IMR-90 (cell line): ENCODE results near the gene B4GALNT2. TPM values are rescaled to one million over a fixed set of nuclear protein-coding genes. Genes with fewer than 3 reads are reported as not detected.
"Not testable (repeated sequence)": the region's sequence is repeated elsewhere in the genome, so short reads cannot be mapped to it uniquely, and the experiment has no call there.

Experiments used
- ATAC-seq: fragments of 200-7000 bp; cut with Tn5 transposase; 2 replicates; pipeline ENCODE4 v1.9.1; 2020; ENCODE audit warnings: low read depth, mild to moderate bottlenecking, moderate library complexity
- BruUV-seq: library from RNA; stranded (reverse); fragments of 400-500 nt; replicated peaks from 2 replicates; lab custom pipeline; 2021; lab: Mats Ljungman, UMichigan
- CTCF ChIA-PET: fragments of 300-600 bp; formaldehyde crosslinking; extraction: SDS; loops from one replicate; lab custom pipeline; 2021; ENCODE audit warnings: antibody characterized with exemption; lab: Yijun Ruan, JAX
- POLR2A ChIA-PET: fragments of 300-600 bp; sonication (Branson Sonifier 250); formaldehyde crosslinking; loops from one replicate; lab custom pipeline; 2022; ENCODE audit warnings: antibody characterized with exemption; ENCODE audit not compliant: unreplicated experiment; lab: Charles Lee
- DNase-seq: peaks from one replicate; pipeline ENCODE4 v3.0.0; 2013
- H2AFZ ChIP-seq: replicated peaks from 2 replicates; pipeline ENCODE3; 2013; ENCODE audit warnings: low read length, mild to moderate bottlenecking; ENCODE audit not compliant: poor library complexity
- H2AK5ac ChIP-seq: 2 replicates; pipeline ENCODE4 v1.6.1; 2013; ENCODE audit warnings: low read depth, low read length, inconsistent platforms
- H2AK9ac ChIP-seq: replicated peaks from 2 replicates; pipeline ENCODE3; 2013; ENCODE audit warnings: mild to moderate bottlenecking, low read depth, low read length, moderate library complexity; ENCODE audit not compliant: poor library complexity
- H2BK120ac ChIP-seq: 2 replicates; pipeline ENCODE4 v1.6.1; 2013; ENCODE audit warnings: low read depth, low read length, inconsistent platforms
- H2BK15ac ChIP-seq: 3 replicates; pipeline ENCODE4 v1.6.1; 2013; ENCODE audit warnings: low read depth, low read length, inconsistent platforms
- H2BK20ac ChIP-seq: 2 replicates; pipeline ENCODE4 v1.6.1; 2013; ENCODE audit warnings: low read depth, mild to moderate bottlenecking, inconsistent platforms, low read length, moderate library complexity
- H2BK5ac ChIP-seq: 2 replicates; pipeline ENCODE4 v1.6.1; 2013; ENCODE audit warnings: mild to moderate bottlenecking, low read depth, low read length, inconsistent platforms; ENCODE audit not compliant: poor library complexity, severe bottlenecking
- H3K14ac ChIP-seq: replicated peaks from 2 replicates; pipeline ENCODE4 v1.6.1; 2013; ENCODE audit warnings: low read depth, low read length, inconsistent platforms
- H3K18ac ChIP-seq: 2 replicates; pipeline ENCODE4 v1.6.1; 2013; ENCODE audit warnings: low read depth, low read length, control low read depth
- H3K23ac ChIP-seq: 2 replicates; pipeline ENCODE4 v1.6.1; 2013; ENCODE audit warnings: low read depth, low read length, inconsistent platforms
- H3K27ac ChIP-seq: 2 replicates; pipeline ENCODE4 v1.5.1; 2013; ENCODE audit warnings: mild to moderate bottlenecking, control low read depth, low read length; ENCODE audit not compliant: insufficient read depth
- H3K27me3 ChIP-seq: 2 replicates; pipeline ENCODE4 v1.6.1; 2013; ENCODE audit warnings: low read length; ENCODE audit not compliant: control insufficient read depth, insufficient read depth
- H3K36me3 ChIP-seq: 2 replicates; pipeline ENCODE4 v1.6.1; 2013; ENCODE audit warnings: low read length, mixed read lengths; ENCODE audit not compliant: control insufficient read depth, insufficient read depth
- H3K4ac ChIP-seq: 2 replicates; pipeline ENCODE4 v1.6.1; 2013; ENCODE audit warnings: low read depth, low read length, inconsistent platforms
- H3K4me1 ChIP-seq: 2 replicates; pipeline ENCODE4 v1.6.1; 2013; ENCODE audit warnings: low read length, mixed read lengths; ENCODE audit not compliant: control insufficient read depth, insufficient read depth
- H3K4me2 ChIP-seq: 2 replicates; pipeline ENCODE4 v1.6.1; 2013; ENCODE audit warnings: low read depth, mild to moderate bottlenecking, control low read depth, low read length, moderate library complexity
- H3K4me3 ChIP-seq: 2 replicates; pipeline ENCODE4 v1.5.1; 2013; ENCODE audit warnings: low read depth, mild to moderate bottlenecking, control low read depth, low read length, moderate library complexity; ENCODE audit not compliant: insufficient read depth
- H3K56ac ChIP-seq: 2 replicates; pipeline ENCODE4 v1.6.1; 2013; ENCODE audit warnings: low read length, inconsistent platforms; ENCODE audit not compliant: insufficient read depth; ENCODE audit errors: extremely low read depth
- H3K79me1 ChIP-seq, 2 experiments: 2 replicates each; pipeline ENCODE4 v1.6.1; 2013; ENCODE audit warnings: low read length in 2 of 2, inconsistent platforms in 1 of 2, low read depth in 1 of 2
- H3K9ac ChIP-seq: 2 replicates; pipeline ENCODE4 v1.6.1; 2013; ENCODE audit warnings: low read depth, low read length, control low read depth
- H3K9me1 ChIP-seq: 2 replicates; pipeline ENCODE4 v1.6.1; 2013; ENCODE audit warnings: low read length, inconsistent platforms; ENCODE audit not compliant: insufficient read depth
- H3K9me3 ChIP-seq: 2 replicates; pipeline ENCODE4 v1.6.1; 2013; ENCODE audit warnings: low read length; ENCODE audit not compliant: control insufficient read depth, insufficient read depth
- H4K20me1 ChIP-seq: 2 replicates; pipeline ENCODE4 v1.6.1; 2013; ENCODE audit warnings: low read length, inconsistent platforms; ENCODE audit not compliant: insufficient read depth
- H4K5ac ChIP-seq: 2 replicates; pipeline ENCODE4 v1.6.1; 2013; ENCODE audit warnings: mild to moderate bottlenecking, low read depth, low read length, control low read depth
- H4K8ac ChIP-seq, 2 experiments: 2 replicates each; pipeline ENCODE4 v1.6.1; 2013; ENCODE audit warnings: low read depth in 2 of 2, low read length in 2 of 2, control low read depth in 1 of 2, inconsistent platforms in 1 of 2
- H4K91ac ChIP-seq: 2 replicates; pipeline ENCODE4 v1.6.1; 2013; ENCODE audit warnings: low read depth, low read length, inconsistent platforms; ENCODE audit not compliant: insufficient read depth
- BHLHE40 ChIP-seq: fragments of 150-350 bp; IDR thresholded peaks from 2 replicates; pipeline ENCODE4 v1.6.1; 2016; ENCODE audit warnings: mild to moderate bottlenecking, low read depth, low read length
- MAFK ChIP-seq: IDR thresholded peaks from 2 replicates; pipeline ENCODE4 v1.6.1; 2012; ENCODE audit warnings: low read depth, low read length, improper control_type of control experiment
- WGBS, 2 experiments: methylation state at CpG; one replicate each; pipeline versions ENCODE4 v1.1.5 to v1.1.7; 2013; ENCODE audit warnings: missing lambda C conversion rate in 2 of 2; ENCODE audit not compliant: insufficient read length in 1 of 2; ENCODE audit errors: extremely low coverage in 2 of 2; 5-methylcytosine and 5-hydroxymethylcytosine counted together
- dilution Hi-C: fragments of 300-500 bp; cut with HindIII; formaldehyde crosslinking; loops from one replicate; pipeline ENCODE4 v1.14.3; 2018; ENCODE audit warnings: low sequenced_read_pairs; ENCODE audit not compliant: unreplicated experiment
- in situ Hi-C: fragments of 300-500 bp; cut with MboI; formaldehyde crosslinking; loops from 3 replicates; pipeline ENCODE4 v1.14.3; 2019; ENCODE audit warnings: low sequenced_read_pairs, inconsistent platforms, mixed read lengths
- intact Hi-C: fragments of 100-400 bp; cut with micrococcal nuclease; formaldehyde crosslinking; loops from 2 replicates; pipeline ENCODE4 v1.10.0; 2022
- polyA plus RNA-seq, 3 experiments: library from polyadenylated mRNA; depleted of rRNA; stranded (reverse); fragments of >200 nt; gene quantifications; 2 replicates each; pipeline ENCODE4 v1.2.3, GENCODE V29; 2012; ENCODE audit warnings: low replicate concordance in 1 of 3
- total RNA-seq: library from RNA; depleted of rRNA; stranded (reverse); fragments of >200 nt; gene quantifications from 2 replicates; pipeline ENCODE4 v1.2.3, GENCODE V29; 2012

Gene B4GALNT2
- total and polyA plus RNA-seq, 2 of the 4 experiments (the other 2 are of a cell fraction), result not detected

DNA sequence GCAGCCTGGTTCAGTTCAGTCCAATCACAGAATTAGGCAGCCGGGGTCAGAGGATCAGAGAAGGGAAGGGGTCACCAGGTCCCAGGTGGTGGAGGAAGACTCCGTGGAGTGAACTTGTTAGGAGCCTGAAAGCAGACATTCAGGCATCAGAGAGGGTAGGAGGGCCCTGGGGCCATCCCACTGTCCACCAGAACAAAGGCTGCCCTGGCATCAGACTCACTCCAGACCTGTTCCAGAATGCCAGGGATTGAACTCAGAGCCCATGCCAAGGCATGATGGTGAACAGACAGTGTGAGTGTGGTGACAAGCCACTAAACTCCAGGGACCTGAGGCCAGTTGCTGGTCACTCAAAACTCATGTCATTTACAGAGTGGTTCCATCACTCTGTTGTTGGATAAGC is 37.6 kb downstream of the B4GALNT2 start:
- BruUV-seq, result no TSS peak
- in situ Hi-C loops (no loop called here), dilution Hi-C loops (no loop called here), intact Hi-C loops (no loop called here)
- Histone ChIP-seq H4K20me1 (no peaks in the 10 kb centered on the region), H2AFZ (no peak overlapping the region), H2BK20ac (no peak overlapping the region), H3K9me1 (no peaks in the 10 kb centered on the region), H3K4me2 (no peak overlapping the region), H3K9me3 (peaks cover 11% of the 10 kb centered on the region), H2AK9ac (no peak overlapping the region), H2BK5ac (no peak overlapping the region), H3K4me1 (no peaks in the 10 kb centered on the region), H3K79me1 (no peaks in the 10 kb centered on the region), H2AK5ac (no peak overlapping the region), H3K56ac (no peak overlapping the region), H2BK120ac (no peak overlapping the region), H3K18ac (no peak overlapping the region), H3K4me3 (no peak overlapping the region), H4K5ac (no peak overlapping the region), H3K14ac (no peak overlapping the region), H3K23ac (no peak overlapping the region), H3K9ac (no peak overlapping the region), H3K27ac (no peak overlapping the region), H4K8ac (no peak overlapping the region), H4K91ac (no peak overlapping the region), H3K36me3 (no peaks in the 10 kb centered on the region), H2BK15ac (no peak overlapping the region), H3K4ac (no peak overlapping the region), H3K27me3 (peaks cover 52% of the 10 kb centered on the region)
- DNase-seq (no peak), ATAC-seq (no peak)
- ChIA-PET POLR2A (no interaction called here), CTCF (interaction anchor here (0.9 kb wide), 1 partner anchor 9 kb away, joined by 3 read pairs; no protein-coding TSS in a partner anchor)
- no CpG with 5 or more reads among the region's 2 CpGs for WGBS, 2 experiments
- TF ChIP-seq BHLHE40 (no peak), MAFK (no peak)

DNA sequence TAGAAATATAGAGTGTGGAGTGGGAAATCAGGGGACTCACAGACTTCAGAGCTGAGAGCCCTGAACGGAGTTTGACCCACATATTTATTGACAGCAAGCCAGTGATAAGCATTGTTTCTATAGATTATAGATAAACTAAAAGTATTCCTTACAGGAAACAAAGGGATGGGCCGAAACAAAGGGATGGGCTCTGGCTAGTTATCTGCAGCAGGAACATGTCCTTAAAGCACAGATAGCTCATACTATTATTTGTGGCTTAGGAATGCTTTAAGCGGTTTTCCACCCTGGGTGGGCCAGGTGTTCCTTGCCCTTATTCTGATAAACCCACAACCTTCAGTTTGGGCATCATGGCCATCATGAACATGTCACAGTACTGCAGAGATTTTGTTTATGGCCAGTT is 38.1 kb downstream of the B4GALNT2 start:
- H4K5ac ChIP-seq, BruUV-seq, H2BK15ac ChIP-seq, H3K79me1 ChIP-seq, H2BK5ac ChIP-seq, H3K36me3 ChIP-seq, H2BK20ac ChIP-seq, dilution Hi-C loops, H3K23ac ChIP-seq, H3K9me1 ChIP-seq, H4K91ac ChIP-seq, in situ Hi-C loops, H3K4me3 ChIP-seq, H3K18ac ChIP-seq, H4K20me1 ChIP-seq, H3K4ac ChIP-seq, DNase-seq, intact Hi-C loops, ATAC-seq, H3K4me1 ChIP-seq, H4K8ac ChIP-seq, H2AK9ac ChIP-seq, H2AFZ ChIP-seq, H3K56ac ChIP-seq, H3K4me2 ChIP-seq, H3K9ac ChIP-seq, H2BK120ac ChIP-seq, H3K27ac ChIP-seq, H3K14ac ChIP-seq, H2AK5ac ChIP-seq: not testable (repeated sequence)
- ChIA-PET CTCF (interaction anchor here (0.9 kb wide), 1 partner anchor 9 kb away, joined by 3 read pairs; no protein-coding TSS in a partner anchor), POLR2A (interaction anchor here (0.7 kb wide), 1 partner anchor 108 kb away, joined by 3 read pairs; no protein-coding TSS in a partner anchor)
- Histone ChIP-seq H3K27me3 (peaks cover 48% of the 10 kb centered on the region), H3K9me3 (peaks cover 15% of the 10 kb centered on the region)
- no CpG with 5 or more reads among the region's 3 CpGs for WGBS, 2 experiments
